ENCODE results near the gene RDX.

DNA sequence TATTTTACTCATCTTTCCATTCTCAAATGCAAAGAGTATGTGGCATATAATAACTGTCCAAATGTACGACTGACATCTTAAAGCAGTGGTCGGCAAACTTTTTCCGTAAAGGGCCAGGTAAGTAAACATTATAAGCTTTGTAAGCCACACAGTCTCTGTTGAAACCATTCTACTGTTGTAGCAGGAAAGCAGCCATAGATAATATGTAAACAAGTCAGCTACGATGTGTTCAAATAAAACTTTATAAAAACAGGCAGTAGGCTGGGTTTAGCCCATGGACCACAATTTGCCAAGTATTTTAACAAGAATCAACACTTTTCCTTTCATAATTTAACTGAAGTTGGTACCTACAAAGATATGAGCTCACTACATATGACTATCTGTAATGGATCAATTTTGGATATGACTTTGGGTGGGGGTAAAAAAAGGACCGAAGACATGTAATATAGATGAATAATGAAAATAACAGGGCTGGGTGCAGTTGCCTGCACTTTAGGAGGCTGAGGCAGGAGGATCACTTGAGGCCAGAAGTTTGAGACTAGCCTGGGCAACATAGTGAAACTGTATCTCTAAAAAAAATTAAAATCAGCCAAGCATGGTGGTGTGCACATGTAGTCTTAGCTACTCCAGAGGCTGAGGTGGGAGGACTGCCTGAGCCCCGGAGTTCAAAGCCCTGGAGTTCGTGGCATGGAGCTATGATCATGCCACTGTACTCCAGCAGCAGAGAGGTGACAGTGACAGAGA lies 5.7 kb downstream of the RDX start:
- TF ChIP-seq EHMT2 (IDR thresholded peaks at IDR 0.05; ENCODE audit: low read depth) (no peak), EP300 (IDR thresholded peaks at IDR 0.05) (no peak), USF2 (IDR thresholded peaks at IDR 0.05) (no peak), RARB (CRISPR knock-in tag; IDR thresholded peaks at IDR 0.05) (no peak), POLR2A (IDR thresholded peaks at IDR 0.05; ENCODE audit: low read length) (no peak), ELK1 (IDR thresholded peaks at IDR 0.05; ENCODE audit: low read depth, low read length) (no peak), HEYL (CRISPR knock-in tag; IDR thresholded peaks at IDR 0.05) (no peak), REST (IDR thresholded peaks at IDR 0.05) (no peak), POLR2AphosphoS2 (conservative IDR thresholded peaks at IDR 0.05; ENCODE audit: low read length) (no peak), RCOR1 (IDR thresholded peaks at IDR 0.05; ENCODE audit: low read depth, low read length) (no peak)
- TF ChIP-seq, protein P1, sequence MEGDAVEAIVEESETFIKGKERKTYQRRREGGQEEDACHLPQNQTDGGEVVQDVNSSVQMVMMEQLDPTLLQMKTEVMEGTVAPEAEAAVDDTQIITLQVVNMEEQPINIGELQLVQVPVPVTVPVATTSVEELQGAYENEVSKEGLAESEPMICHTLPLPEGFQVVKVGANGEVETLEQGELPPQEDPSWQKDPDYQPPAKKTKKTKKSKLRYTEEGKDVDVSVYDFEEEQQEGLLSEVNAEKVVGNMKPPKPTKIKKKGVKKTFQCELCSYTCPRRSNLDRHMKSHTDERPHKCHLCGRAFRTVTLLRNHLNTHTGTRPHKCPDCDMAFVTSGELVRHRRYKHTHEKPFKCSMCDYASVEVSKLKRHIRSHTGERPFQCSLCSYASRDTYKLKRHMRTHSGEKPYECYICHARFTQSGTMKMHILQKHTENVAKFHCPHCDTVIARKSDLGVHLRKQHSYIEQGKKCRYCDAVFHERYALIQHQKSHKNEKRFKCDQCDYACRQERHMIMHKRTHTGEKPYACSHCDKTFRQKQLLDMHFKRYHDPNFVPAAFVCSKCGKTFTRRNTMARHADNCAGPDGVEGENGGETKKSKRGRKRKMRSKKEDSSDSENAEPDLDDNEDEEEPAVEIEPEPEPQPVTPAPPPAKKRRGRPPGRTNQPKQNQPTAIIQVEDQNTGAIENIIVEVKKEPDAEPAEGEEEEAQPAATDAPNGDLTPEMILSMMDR (IDR thresholded peaks at IDR 0.05), result no peak

Measured in A549 (cell line).